ENCODE results near the gene RAVER1. TPM values are rescaled to one million over a fixed set of nuclear protein-coding genes. Genes with fewer than 3 reads are reported as not detected.

Gene RAVER1
- total and polyA plus RNA-seq, 9 of the 15 experiments (the other 6 are each of a cell fraction or from before 2014, with no cell fraction given): 0.06 to 113 (median 7.0) TPM

DNA sequence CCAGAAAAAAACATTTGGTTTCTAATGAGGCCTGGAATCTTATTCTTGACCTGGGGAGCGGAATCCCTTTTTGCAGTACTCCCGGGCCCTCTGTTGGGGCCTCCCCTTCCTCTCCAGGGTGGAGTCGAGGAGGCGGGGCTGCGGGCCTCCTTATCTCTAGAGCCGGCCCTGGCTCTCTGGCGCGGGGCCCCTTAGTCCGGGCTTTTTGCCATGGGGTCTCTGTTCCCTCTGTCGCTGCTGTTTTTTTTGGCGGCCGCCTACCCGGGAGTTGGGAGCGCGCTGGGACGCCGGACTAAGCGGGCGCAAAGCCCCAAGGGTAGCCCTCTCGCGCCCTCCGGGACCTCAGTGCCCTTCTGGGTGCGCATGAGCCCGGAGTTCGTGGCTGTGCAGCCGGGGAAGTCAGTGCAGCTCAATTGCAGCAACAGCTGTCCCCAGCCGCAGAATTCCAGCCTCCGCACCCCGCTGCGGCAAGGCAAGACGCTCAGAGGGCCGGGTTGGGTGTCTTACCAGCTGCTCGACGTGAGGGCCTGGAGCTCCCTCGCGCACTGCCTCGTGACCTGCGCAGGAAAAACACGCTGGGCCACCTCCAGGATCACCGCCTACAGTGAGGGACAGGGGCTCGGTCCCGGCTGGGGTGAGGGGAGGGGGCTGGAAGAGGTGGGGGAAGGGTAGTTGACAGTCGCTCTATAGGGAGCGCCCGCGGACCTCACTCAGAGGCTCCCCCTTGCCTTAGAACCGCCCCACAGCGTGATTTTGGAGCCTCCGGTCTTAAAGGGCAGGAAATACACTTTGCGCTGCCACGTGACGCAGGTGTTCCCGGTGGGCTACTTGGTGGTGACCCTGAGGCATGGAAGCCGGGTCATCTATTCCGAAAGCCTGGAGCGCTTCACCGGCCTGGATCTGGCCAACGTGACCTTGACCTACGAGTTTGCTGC, 46.3 kb downstream of the RAVER1 start, which contains the start of gene ICAM4 (continued):
- TF ChIP-seq USF1 (CRISPR knock-in tag; IDR thresholded peaks at IDR 0.05) (peak; percentile 83), TRIM24 (IDR thresholded peaks at IDR 0.05) (peak; percentile 8 to 18; a peak in 1 of 4 replicates), MECOM (CRISPR knock-in tag; IDR thresholded peaks at IDR 0.05) (no peak), ZNF253 (CRISPR knock-in tag; conservative IDR thresholded peaks at IDR 0.05) (no peak), KAT7 (CRISPR knock-in tag; IDR thresholded peaks at IDR 0.05; ENCODE audit: borderline replicate concordance) (no peak), MYNN (IDR thresholded peaks at IDR 0.05) (no peak; the same call in 1 of the 2 replicates), MYNN (CRISPR knock-in tag; IDR thresholded peaks at IDR 0.05) (no peak), KLF6 (CRISPR knock-in tag; IDR thresholded peaks at IDR 0.05; ENCODE audit: borderline replicate concordance) (peak; percentile 43; the same call in 1 of the 2 replicates), ZNF146 (CRISPR knock-in tag; IDR thresholded peaks at IDR 0.05; ENCODE audit: unreplicated experiment) (no peak), MLLT1 (IDR thresholded peaks at IDR 0.05) (peak in 1 of 2 experiments; percentile 81; a peak in 2 of 4 replicates), PHF21A (IDR thresholded peaks at IDR 0.05; ENCODE audit: borderline replicate concordance, low read depth) (peak; percentile 47; the same call in 1 of the 2 replicates), YBX1 (IDR thresholded peaks at IDR 0.05) (no peak), DNMT1 (IDR thresholded peaks at IDR 0.05) (no peak), EP400 (IDR thresholded peaks at IDR 0.05) (peak; percentile 61), ZNF324 (CRISPR knock-in tag; IDR thresholded peaks at IDR 0.05) (no peak), MED1 (CRISPR knock-in tag; IDR thresholded peaks at IDR 0.05; ENCODE audit: borderline replicate concordance) (no peak), HDAC6 (IDR thresholded peaks at IDR 0.05; ENCODE audit: low read depth, low read length) (no peak), STAT5A (IDR thresholded peaks at IDR 0.05; ENCODE audit: borderline replicate concordance, low read length) (no peak), ZFP36 (IDR thresholded peaks at IDR 0.05; ENCODE audit: low read depth, low read length, partially characterized antibody) (peak; percentile 65)
- TF ChIP-seq, protein P1, sequence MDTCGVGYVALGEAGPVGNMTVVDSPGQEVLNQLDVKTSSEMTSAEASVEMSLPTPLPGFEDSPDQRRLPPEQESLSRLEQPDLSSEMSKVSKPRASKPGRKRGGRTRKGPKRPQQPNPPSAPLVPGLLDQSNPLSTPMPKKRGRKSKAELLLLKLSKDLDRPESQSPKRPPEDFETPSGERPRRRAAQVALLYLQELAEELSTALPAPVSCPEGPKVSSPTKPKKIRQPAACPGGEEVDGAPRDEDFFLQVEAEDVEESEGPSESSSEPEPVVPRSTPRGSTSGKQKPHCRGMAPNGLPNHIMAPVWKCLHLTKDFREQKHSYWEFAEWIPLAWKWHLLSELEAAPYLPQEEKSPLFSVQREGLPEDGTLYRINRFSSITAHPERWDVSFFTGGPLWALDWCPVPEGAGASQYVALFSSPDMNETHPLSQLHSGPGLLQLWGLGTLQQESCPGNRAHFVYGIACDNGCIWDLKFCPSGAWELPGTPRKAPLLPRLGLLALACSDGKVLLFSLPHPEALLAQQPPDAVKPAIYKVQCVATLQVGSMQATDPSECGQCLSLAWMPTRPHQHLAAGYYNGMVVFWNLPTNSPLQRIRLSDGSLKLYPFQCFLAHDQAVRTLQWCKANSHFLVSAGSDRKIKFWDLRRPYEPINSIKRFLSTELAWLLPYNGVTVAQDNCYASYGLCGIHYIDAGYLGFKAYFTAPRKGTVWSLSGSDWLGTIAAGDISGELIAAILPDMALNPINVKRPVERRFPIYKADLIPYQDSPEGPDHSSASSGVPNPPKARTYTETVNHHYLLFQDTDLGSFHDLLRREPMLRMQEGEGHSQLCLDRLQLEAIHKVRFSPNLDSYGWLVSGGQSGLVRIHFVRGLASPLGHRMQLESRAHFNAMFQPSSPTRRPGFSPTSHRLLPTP (IDR thresholded peaks at IDR 0.05; ENCODE audit: borderline replicate concordance, extremely low read depth, insufficient read length): no peak
- TF ChIP-seq, protein P2, sequence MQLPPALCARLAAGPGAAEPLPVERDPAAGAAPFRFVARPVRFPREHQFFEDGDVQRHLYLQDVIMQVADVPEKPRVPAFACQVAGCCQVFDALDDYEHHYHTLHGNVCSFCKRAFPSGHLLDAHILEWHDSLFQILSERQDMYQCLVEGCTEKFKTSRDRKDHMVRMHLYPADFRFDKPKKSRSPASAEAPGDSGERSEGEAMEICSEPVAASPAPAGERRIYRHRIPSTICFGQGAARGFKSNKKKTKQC (CRISPR knock-in tag; IDR thresholded peaks at IDR 0.05): peak; percentile 82
- TF ChIP-seq, protein P3, sequence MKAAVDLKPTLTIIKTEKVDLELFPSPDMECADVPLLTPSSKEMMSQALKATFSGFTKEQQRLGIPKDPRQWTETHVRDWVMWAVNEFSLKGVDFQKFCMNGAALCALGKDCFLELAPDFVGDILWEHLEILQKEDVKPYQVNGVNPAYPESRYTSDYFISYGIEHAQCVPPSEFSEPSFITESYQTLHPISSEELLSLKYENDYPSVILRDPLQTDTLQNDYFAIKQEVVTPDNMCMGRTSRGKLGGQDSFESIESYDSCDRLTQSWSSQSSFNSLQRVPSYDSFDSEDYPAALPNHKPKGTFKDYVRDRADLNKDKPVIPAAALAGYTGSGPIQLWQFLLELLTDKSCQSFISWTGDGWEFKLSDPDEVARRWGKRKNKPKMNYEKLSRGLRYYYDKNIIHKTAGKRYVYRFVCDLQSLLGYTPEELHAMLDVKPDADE (conservative IDR thresholded peaks at IDR 0.05; ENCODE audit: control insufficient read depth, low read depth, low read length): peak; percentile 66; the same call in 1 of the 2 replicates

All from K562 (cell line).